ENCODE data around the gene CALML5.

Gene CALML5

DNA sequence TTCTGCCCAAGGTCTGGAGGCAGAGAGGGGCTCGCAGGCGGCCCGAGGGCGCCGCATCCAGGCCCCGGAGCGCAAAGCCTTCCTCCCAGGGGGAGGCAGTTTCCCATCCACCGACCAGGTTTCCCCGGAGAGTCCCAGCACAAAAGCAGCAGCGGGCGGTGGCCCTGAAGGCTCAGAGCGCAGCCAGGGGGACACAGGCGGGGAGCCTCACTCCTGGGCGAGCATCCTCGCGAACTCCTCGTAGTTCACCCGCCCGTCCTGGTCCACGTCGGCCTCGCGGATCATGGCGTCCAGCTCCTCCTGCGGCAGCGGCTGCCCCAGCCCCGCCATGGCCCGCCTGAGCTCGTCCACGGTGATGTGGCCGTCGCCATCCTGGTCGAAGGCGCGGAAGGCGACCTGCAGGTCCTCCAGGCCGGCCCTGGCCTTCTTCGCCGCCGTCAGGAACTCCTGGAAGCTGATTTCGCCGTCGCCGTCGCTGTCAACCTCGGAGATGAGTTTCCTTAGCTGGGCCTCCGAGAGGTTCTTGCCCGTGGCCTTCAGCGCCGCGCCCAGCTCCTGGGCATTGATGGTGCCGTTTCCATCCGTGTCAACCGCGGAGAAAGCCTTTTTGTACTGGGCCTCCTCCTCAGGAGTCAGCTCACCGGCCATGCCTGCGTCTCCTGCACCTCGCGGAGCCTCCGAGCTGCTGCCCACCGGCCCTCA lies 428 bp downstream of the CALML5 start:
- DNase-seq = no peak

DNA sequence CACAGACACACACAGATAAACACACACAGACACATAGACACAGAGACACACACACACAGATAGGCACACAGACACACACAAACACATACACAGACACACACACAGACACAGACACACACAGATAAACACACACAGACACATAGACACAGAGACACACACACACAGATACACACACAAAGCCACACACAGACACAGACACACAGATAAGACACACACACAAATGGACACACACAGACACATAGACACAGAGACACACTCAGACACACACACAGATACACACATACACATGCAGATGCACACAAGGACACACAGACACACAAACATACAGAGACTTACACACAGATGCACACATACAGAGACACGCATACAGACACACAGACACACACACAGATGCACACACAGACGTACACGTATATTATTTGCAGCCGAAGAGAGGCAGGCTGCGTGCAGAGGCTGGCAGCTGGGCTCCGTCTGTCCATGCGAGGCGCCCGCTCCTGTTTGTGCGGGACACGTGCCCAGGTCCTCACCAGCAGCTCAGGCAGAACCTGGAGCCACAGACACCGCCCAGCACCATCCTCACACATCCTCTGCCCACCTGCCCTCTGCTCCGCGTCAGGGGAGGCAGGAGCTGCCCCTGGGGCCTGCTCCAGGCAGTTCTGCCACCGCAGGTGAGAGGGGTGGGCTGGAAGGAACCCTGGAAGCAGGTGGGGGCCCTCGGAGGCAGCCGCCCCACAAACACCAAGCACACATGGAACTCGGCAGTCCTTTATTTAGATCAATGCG lies 1.2 kb downstream of the CALML5 start:
- DNase-seq = no peak

DNA sequence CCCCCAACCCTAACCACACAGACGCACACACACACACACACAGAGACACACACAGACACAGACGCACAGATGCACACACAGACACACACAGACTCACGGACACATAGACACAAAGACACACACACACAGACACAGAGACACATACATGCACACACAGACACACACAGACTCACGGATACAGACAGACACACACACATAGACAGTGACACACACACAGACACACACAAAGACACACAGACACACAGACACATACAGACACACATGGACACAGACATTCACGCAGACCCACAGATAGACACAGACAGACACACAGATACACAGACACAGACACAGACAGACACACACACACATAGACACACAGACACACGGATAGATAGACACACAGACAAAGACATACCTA lies 2.1 kb downstream of the CALML5 start:
- DNase-seq = no peak

DNA sequence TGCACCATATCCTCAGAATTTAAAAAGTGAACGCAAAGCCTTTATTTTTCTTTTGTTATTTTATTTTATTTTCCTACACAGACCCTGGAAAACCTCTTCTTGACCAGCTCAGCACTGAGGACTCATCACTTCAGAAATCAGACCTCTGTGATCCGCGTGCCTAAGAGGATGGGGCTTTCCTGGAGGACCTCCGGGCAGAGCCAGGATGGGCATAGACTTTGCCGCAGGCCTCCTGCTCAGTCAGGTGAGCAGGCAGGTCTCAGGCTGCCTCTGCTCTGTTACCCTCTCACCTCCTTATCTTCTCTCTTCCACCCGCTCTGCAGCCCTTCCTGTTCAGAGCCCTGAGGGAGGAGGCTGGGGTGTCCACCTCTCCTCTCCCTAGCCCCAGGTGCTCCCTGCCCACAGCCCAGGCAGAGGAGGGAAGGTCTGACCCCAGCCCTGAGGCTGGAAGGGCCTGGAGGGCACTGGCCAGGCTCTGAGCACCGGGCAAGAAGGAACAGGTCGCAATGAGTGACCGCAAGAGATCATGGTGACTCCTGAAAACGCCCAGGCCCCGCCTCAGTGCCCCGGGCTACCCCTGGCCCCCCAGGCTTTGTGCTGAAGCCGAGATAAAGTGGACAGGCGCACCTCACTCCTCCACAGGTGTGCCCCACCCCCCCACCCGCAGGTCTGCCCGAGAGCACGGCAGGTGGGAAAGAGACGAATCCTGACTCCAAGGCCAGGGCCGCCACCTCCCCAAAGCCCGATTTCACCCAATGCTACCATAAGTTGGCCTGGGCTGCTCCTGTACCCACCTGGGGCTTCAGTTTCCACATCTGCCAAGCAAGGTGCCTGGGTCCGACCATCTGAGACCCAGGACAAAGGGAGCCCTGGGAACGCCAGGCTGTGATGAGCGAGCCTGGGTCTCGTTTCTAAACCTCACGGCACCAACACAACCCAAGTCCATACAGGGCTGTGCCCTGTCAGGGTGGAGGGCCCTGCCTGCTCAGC lies 2.8 kb downstream of the CALML5 start:
- DNase-seq = no peak

DNA sequence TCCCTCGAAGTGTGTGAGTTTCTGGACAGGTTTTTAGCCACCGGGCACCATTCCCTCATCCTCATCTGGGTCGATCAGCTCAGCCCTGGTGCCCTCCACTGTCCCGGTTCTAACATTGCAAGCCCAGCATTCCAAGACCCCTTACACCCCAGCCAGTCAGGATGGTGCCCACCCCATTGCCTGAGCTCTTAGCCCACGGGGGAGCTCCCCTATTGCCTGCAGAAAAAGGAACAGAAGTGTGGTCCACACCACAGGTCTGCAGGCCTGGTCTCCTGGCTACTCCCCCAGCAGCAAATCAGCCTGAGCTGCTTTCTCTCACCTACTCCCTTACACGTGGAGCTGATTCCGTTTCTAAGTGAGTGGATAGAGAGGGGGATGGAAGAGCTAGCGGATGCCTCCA lies 4.8 kb downstream of the CALML5 start:
- DNase-seq = no peak

DNA sequence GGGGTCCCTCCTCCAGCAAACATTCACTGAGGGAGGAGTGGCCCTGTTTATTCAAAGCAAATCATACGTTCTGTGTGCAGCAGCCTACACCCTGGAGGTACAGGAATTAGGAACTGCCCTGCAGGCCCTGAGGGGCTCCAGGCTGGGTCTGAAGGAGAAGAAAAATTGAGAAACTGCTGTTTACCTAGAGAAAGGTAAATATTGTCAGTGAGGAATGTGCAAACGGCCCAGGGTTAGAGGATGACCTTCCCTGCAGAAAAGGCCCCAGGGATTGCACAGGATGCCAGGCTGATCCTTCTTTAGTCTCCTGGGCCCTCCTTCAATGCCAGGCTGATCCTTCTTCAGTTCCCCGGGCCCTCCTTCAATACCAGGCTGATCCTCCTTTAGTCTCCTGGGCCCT lies 5.7 kb downstream of the CALML5 start:
- DNase-seq = no peak

DNA sequence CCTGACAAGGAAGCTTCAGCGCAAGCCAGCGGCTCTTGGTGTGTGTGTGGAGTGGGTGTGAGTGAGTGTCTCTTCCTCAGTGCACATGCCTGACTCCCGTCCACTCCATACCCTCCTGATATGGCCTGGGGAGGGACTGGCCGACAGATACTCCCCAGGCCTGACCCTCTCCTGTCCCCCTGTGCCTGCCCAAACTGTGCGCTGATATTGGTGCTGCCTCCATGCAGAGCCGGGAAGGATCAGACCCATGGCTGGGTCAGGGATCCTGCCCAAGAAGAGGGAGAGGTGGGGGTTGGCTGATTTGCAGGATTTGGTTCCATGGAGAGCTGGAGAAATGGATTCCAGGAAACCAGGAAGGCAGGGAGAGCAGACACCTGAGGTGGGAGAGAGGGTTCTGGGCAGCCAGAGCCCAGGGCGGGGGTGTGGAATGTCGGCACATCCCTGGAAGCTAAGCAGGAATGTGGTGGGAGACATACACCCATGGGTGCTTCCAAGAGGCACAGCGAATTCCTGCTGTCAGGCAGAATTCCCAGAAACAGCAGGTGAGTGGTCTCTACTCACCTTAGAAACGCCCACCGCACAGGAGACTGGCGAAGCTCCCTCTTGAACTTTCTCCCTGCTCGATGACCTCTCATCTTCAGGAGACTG lies 6.3 kb downstream of the CALML5 start:
- DNase-seq = no peak

DNA sequence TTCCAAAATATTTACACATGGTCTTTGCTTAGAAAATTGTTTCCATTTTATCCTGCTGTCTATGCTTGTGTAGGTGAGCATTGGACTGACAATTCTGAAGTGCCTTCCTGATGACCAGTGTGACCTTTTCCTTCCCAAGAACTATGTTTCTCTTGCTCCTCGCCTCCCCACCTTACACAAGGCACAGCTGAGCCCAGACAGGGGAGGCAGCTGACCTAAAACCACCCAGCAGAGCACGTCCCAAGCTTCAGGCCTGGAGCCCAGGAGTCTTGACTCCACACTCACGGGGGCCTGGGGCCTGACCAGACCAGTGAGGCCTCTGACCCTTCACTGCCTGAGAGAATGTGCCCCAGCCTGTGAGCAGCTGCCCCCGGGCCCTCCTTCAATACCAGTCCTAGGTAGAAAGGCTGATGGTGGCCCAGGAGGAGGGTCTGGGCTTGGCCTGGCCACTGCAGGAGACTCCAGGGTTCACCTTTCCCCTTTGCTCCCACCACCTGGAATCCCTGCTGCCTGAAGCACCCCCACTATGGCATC lies 7.0 kb downstream of the CALML5 start:
- DNase-seq = no peak

DNA sequence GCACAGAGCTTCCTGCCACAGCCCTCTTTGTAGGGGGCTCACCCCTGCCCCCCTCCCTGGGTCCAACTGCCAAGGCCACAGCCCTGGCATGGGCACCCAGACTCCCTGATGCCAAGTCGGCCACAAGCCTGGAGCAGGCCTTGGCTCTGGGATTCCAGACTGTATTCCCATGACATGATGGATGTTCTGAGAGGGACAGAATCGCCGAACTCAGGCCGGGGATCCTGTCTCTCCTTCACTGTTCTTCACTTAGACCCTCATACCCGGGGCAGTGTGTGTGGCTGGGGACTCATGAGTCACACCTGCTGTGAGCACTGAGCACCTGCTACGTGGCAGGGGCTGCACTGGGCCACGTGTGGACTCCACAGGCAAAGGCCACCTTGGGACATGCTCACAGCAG lies 7.9 kb downstream of the CALML5 start:
- no peak for DNase-seq

DNA sequence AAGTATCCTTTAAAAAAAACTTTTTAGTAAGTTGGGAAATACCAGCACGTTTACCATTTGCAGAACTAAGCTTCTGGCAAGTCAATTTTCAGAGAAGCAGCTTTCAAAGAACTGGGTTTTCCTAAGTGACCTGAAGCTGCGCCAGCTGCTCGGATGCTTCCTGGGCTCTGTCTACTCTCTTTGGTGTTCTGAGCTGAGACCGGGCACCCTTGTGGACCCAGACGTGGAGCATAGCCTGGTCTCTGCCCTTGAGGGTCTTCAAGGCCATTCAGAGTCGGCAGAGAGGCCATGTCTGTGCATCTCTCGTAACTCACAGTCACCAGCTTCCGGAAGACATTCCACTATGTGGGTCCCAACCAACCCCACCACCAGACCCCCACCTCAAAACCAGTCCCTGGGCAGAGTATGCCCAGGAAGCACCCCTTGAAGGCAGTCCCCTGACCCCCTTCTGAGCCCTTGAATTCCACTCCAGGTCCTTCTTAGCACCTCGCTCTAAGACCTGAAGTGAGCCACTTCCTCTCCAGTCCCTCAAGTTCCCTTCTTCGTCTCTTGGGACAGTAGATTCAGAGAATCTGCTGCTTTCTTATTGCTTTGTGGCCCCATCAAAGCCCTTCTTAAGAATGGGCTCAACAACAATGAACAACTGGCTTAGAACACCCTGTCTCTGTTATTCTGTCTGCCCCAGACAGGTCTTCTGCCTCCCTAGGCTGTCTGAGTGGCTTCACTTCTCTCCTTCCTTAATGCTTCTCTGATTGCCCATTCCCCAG lies 8.5 kb downstream of the CALML5 start:
- DNase-seq = no peak

DNA sequence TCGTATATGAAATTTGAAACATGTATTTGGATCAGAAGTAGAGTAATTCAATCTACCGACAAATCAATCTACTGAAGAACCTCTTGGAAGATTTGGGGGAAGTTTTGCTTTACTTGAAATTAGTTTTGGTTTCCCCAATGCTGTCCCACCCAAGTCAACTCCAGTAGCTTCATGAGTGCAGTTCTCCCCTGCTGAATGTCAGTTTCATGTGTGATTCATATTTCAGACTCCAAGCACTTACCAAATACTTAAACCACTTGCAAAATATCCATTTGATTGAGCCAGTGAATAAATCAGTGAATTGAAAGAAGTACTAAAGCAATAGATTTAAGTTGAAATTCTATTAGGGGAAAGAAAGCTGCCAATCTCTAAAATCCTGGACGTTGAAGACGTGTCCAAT lies 9.3 kb downstream of the CALML5 start:
- no peak for DNase-seq

DNA sequence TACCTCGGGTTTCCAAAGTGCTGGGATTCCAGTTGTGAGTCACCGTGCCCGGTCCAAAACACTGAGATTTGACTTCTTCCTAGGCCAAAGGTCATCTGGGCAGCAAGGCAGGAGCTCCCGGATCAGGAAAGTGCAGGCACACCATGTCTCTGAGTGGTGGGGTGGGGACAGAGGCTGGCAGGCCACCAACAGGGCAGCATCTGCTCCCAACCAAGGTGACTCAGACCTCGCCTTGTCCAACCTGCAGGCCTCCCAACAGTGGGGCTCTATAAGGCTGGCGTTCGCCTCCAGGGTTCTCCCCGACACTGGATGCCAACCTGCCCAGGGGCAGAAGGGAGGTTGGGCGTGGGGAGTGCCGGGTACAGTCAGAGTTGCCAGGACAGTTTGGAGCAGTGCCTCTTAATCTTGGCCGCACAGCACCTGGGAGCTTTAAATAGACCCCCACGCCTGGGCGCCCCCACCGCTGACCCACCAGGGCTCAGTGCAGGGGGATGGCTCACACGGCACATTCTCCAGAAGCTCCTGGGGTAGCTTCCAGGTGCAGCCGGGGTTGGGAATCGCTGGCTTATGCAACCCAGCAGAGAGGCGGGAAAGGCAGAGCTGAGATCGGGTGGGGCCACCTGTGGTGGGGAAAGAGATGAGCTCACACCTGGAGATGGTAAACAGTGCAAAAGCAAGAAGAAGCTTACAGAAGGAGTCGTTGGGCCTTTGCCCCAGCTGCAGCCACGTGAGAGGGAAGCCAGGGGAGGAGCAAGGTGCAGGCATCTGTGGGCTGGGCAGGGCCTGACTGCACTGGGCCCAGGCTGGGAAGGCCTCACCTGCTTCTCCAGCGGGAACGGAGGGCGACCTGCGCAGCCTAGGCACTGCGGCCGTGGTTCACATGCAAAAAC lies 10.9 kb downstream of the CALML5 start:
- no peak for DNase-seq

DNA sequence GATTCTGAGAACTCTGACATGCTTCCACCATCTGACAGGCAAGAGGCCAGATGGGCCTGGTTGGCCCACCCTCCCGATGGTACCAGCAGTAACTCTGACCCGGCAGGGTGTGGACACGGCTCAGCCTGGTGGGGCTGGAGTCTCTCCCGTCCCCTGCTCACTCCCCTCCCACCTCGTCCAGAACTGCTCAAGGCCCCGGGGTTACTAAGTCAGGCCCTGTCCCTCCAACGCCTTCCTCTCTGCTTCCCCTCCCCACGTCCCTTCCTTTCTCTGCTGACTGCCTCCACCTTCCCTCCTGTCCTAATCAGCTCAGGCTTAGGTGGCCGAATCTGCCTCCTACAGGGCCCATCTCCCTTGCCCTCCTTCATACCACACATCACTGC lies 12.5 kb downstream of the CALML5 start:
- no peak for DNase-seq

DNA sequence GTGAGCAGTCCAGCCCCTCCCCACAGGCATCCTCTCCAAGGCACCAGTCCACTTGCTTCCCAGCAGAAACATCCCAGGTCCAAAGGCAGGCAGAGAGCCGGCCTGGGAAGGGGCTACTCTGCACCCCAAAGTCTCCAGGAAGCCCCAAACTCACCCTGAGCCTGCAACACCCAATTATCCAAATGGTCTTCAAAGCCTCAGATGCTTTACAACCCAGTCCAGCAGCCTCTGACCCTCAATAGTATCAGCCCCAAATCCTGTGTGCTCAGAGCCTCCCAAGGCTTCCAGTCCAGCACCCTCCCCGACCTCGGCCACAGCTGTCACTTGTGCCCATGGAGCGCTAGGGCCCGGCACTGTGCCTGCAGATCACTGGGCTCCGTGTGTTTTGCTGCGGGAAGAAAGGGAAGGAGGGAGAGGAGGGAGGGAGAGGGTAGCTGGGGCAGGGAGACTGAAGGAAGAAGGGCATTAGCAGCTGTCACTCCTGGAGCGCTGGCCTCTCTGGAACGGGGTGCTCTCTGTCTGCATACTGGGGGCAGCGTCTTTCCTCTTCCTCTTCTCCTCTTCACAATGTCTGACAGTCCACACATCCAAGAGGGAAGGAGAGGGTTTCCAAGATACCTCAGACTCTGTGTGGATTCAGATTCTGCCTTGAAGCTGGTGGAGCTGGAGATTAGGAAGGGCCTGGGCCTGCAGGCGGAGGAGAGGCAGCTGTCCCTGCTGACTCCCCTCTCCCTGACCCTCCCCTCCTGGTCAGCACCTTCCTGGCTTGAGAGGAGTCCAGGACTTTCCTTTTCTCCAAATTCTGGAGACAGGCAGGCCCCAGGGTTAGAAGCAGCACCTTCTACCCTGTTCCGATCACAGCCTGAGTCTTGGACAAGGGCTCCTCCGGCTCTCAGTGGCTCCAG lies 13.2 kb downstream of the CALML5 start:
- DNase-seq = no peak

DNA sequence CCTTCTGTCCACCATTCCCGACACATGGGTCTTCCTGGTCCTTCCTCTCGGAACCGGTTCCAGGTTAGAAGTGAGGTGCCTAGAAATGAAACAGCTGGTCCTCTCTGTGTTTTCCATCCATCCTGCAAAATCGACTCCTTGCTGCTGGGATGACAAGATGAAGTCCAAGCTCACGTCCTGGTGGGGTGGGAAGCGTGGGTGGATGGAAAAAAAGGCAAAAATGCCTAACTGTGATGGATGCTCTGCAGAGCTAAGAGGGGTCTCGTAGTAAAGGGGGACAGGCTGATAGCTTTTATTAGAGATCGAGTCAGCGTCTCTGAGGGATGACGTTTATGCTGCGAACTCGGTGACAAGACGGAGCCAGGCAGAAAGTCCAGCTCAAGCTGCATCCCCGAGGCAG lies 14.1 kb downstream of the CALML5 start:
- DNase-seq = no peak

DNA sequence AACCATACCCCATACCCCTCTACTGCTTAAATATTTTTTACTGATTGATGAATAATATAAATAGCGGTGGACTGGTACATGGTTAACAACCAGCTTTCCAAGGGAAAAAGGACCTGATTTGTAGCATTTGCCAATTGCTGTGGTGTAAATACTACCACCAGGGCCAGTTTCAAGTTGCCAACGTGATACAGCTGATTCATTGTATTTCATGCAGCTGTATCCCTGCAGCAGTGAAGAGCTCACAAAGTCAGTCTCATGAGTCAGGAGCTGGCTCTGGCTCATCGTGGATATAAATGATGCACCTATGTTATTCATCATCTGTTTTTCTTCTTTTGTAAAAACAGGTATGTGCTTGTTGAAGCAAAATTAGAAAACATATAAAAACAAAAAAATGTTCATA lies 15.2 kb downstream of the CALML5 start:
- no peak for DNase-seq

DNA sequence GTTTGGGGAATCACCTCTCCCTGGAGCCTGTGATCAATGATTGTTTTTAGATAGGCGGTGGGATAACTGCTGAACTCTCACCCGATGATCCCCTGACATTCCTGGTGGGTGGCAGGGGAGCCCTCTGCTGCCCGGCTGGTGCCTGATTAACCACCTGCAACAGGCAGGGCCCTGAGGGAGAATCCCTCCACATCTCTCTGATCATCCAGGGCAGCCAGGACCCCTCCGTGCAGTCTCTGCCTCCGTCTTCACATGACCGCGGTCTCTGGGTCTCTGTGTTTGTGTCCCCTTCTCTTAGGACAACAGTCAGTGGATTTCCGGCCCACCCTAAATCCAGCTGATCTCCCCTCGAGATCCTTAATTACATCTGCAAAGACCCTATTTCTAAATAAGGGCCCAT lies 17.4 kb downstream of the CALML5 start:
- DNase-seq = no peak

DNA sequence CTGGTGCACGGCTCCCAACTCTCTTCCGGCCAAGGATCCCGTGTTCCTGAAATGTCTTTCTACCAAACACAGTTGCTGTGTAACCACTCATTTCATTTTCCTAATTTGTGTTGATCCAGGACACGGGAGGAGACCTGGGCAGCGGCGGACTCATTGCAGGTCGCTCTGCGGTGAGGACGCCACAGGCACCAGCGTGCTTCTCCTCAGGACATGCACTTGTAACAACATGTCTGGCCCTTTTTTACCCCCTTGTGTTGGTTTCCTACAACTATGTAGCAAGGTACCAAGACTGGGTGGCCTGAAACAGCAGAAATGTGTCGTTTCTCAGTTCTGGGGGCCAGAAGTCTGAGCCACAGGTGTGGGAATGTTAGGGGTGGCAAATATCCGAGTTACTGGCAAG lies 18.2 kb downstream of the CALML5 start:
- DNase-seq = no peak

DNA sequence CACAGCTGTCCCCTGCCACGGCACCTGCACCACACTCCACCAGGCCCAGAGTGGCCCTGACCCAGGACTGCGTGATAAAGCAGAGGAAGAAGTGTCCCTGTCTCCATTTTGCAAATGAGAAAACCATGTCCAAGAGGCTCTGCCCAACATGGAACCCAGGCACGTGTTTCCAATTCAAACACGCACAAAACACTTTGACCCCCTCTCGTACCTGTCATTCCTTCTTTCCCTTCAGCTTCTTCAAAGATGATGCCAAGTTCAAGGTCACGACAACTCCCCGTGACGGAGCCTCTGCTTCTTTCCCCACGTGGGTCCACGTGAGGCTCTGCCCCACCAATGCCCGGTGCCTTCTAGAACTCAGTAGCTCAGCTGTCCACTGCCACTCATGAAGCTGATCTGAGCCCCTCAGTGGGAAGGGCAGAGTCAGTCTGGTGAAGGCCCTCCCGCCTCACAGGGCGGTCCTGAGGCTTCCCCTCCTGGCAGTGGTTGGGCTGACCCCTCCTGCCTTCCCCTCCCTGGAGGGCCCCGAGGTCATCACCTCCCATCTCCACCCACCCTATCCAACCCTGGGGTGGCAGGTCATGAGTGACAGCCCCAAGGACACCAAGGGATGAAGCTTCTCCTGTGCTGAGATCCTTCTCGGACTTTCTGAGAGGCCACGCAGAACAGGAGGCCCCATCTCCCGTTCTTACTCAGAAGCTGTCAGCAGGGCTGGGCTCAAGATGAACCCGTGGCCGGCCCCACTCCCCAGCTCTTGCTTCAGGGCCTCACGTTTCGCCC lies 19.0 kb downstream of the CALML5 start:
- DNase-seq = no peak

Measured in fibroblast of upper back skin (primary cell).